Neural progenitor cell (in vitro differentiated cells): Measurements from ENCODE around the gene ZNF112. TPM values are rescaled to one million over a fixed set of nuclear protein-coding genes. Genes with fewer than 3 reads are reported as not detected.
A peak's percentile ranks its signal among the peaks of the same experiment; 100 is the strongest.

Experiments
- DNase-seq: peaks from one replicate; pipeline ENCODE4 v3.0.0-alpha.2; 2016; ENCODE audit warnings: low spot score
- H2AFZ ChIP-seq: fragments of 200-600 bp; sonication (generic); replicated peaks from 2 replicates; pipeline ENCODE4 v1.6.1; 2016; ENCODE audit warnings: antibody characterized with exemption
- H3F3A ChIP-seq: fragments of 200-600 bp; sonication (generic); 2 replicates; pipeline ENCODE4 v1.6.1; 2016; ENCODE audit warnings: antibody characterized with exemption, low read depth
- H3K27ac ChIP-seq: fragments of 200-600 bp; sonication (generic); 2 replicates; pipeline ENCODE4 v1.5.1; 2016; ENCODE audit warnings: mild to moderate bottlenecking
- H3K27me3 ChIP-seq: fragments of 200-600 bp; sonication (generic); 2 replicates; pipeline ENCODE4 v1.6.1; 2016; ENCODE audit warnings: mild to moderate bottlenecking, moderate library complexity
- H3K36me3 ChIP-seq: fragments of 200-600 bp; sonication (generic); 2 replicates; pipeline ENCODE4 v1.5.1; 2016
- H3K4me1 ChIP-seq: fragments of 200-600 bp; sonication (generic); 2 replicates; pipeline ENCODE4 v1.6.1; 2016; ENCODE audit warnings: mixed run types
- H3K4me2 ChIP-seq: fragments of 200-600 bp; sonication (generic); 2 replicates; pipeline ENCODE4 v1.6.1; 2016
- H3K4me3 ChIP-seq: fragments of 200-600 bp; sonication (generic); 2 replicates; pipeline ENCODE4 v1.5.1; 2016
- H3K79me2 ChIP-seq: fragments of 200-600 bp; sonication (generic); 2 replicates; pipeline ENCODE4 v1.6.1; 2016; ENCODE audit warnings: low read depth
- H3K9ac ChIP-seq: fragments of 200-600 bp; sonication (generic); 2 replicates; pipeline ENCODE4 v1.6.1; 2016
- H3K9me3 ChIP-seq: fragments of 200-600 bp; sonication (generic); 2 replicates; pipeline ENCODE4 v1.5.1; 2016; ENCODE audit warnings: low read depth
- H4K20me1 ChIP-seq: fragments of 200-600 bp; sonication (generic); 2 replicates; pipeline ENCODE4 v1.6.1; 2016; ENCODE audit warnings: low read depth
- H3K27ac Mint-ChIP-seq: 3 replicates; pipeline ENCODE4 v1.8.0; 2021; ENCODE audit warnings: mixed read lengths
- H3K27me3 Mint-ChIP-seq: 2 replicates; pipeline ENCODE4 v1.8.0; 2022; ENCODE audit warnings: low read depth, mild to moderate bottlenecking, inconsistent platforms, moderate library complexity, mixed read lengths; ENCODE audit not compliant: insufficient read depth
- H3K36me3 Mint-ChIP-seq: 3 replicates; pipeline ENCODE4 v1.8.0; 2021; ENCODE audit warnings: mixed read lengths
- H3K4me1 Mint-ChIP-seq: 3 replicates; pipeline ENCODE4 v1.8.0; 2021; ENCODE audit warnings: mixed read lengths
- H3K4me3 Mint-ChIP-seq: 3 replicates; pipeline ENCODE4 v1.8.0; 2021; ENCODE audit warnings: mild to moderate bottlenecking, moderate library complexity, mixed read lengths
- H3K9me3 Mint-ChIP-seq: 3 replicates; pipeline ENCODE4 v1.8.0; 2020; ENCODE audit warnings: mixed read lengths
- CTCF ChIP-seq: fragments of 200-600 bp; sonication (generic); IDR thresholded peaks from 2 replicates; pipeline ENCODE4 v1.5.1; 2017; ENCODE audit warnings: antibody characterized with exemption, mild to moderate bottlenecking
- EZH2 ChIP-seq: fragments of 200-600 bp; sonication (generic); IDR thresholded peaks from 2 replicates; pipeline ENCODE4 v1.6.1; 2017; ENCODE audit warnings: antibody characterized with exemption, mild to moderate bottlenecking, moderate library complexity
- EZH2phosphoT487 ChIP-seq: fragments of 200-600 bp; sonication (generic); IDR thresholded peaks from 2 replicates; pipeline ENCODE4 v1.6.1; 2017; ENCODE audit warnings: antibody characterized with exemption
- total RNA-seq: library from RNA; depleted of rRNA; stranded (reverse); fragments of >200 nt; gene quantifications from 2 replicates; pipeline ENCODE4 v1.2.3, GENCODE V29; 2015; ENCODE audit warnings: low replicate concordance

ZNF112 gene
- total RNA-seq, 1 donor from 2014 or later, result 18.2 TPM

DNA sequence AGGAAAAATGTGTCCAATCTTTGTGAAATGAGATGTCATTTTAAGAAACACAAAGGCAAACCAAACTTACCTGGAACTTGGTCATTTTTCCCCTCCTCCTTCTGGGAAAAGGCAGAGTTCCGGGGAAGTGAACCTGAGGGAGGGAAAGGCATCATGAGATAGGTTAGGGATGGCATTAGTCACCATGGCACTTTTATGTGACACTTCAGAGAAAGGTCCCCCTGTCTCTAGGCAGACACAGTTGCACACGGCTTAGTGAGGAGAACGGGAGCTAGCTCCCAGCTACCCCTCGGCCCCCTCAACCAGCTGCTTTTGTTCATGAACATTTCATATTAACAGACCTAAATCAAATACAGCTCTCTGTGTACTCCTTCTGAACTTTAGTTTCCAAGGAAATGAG is 53.2 kb downstream of the ZNF112 start:
- H2AFZ ChIP-seq, result no peak overlapping the region
- peaks cover 6% of the 10 kb centered on the region for H3K36me3 ChIP-seq
- DNase-seq, result no peak
- H4K20me1 ChIP-seq, result no peaks in the 10 kb centered on the region
- H3K27ac ChIP-seq, result no peak overlapping the region
- peaks cover 5% of the 10 kb centered on the region for H3F3A ChIP-seq
- H3K27ac Mint-ChIP-seq, result no peak overlapping the region
- no peak for TF ChIP-seq EZH2phosphoT487
- no peak for TF ChIP-seq CTCF
- no peak for TF ChIP-seq EZH2
- H3K27me3 Mint-ChIP-seq, result no peaks in the 10 kb centered on the region
- no peaks in the 10 kb centered on the region for H3K4me1 ChIP-seq
- H3K4me2 ChIP-seq, result peak overlapping the region; percentile 86
- H3K9ac ChIP-seq, result no peak overlapping the region
- H3K9me3 ChIP-seq, result no peaks in the 10 kb centered on the region
- peaks cover 11% of the 10 kb centered on the region for H3K4me1 Mint-ChIP-seq
- H3K27me3 ChIP-seq, result no peaks in the 10 kb centered on the region
- H3K79me2 ChIP-seq, result peaks cover 7% of the 10 kb centered on the region
- peak overlapping the region; percentile 95 for H3K4me3 Mint-ChIP-seq
- peaks cover 11% of the 10 kb centered on the region for H3K9me3 Mint-ChIP-seq
- peaks cover 17% of the 10 kb centered on the region for H3K36me3 Mint-ChIP-seq
- peak overlapping the region; percentile 75 for H3K4me3 ChIP-seq

DNA sequence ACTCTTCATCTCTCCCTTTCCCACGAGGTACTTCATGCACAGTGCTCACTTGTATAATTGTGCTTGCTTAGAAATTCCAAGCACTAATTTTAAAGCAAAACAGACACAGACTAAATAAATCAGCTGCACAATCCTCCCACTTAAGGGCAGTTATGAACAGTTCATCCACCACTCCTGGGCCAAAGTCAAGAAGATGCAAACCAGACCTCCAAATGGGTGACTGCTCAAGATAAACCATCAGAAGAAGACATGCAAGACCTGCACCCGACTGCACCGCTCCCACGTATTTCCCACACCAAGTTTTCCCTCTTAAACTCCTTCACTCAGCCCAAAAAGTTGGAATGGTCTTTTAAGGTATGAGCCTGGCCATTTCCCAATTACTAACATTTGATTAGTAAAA is 71.5 kb downstream of the ZNF112 start:
- H4K20me1 ChIP-seq, result no peaks in the 10 kb centered on the region
- H3F3A ChIP-seq, result no peaks in the 10 kb centered on the region
- H3K27me3 ChIP-seq, result no peaks in the 10 kb centered on the region
- no peak overlapping the region for H3K27ac ChIP-seq
- no peaks in the 10 kb centered on the region for H3K79me2 ChIP-seq
- Mint-ChIP-seq H3K4me1 (no peaks in the 10 kb centered on the region), H3K36me3 (peaks cover 46% of the 10 kb centered on the region), H3K9me3 (peaks cover 22% of the 10 kb centered on the region), H3K27me3 (peaks cover 2% of the 10 kb centered on the region), H3K27ac (no peak overlapping the region), H3K4me3 (no peak overlapping the region)
- no peak overlapping the region for H2AFZ ChIP-seq
- peaks cover 8% of the 10 kb centered on the region for H3K9me3 ChIP-seq
- H3K4me1 ChIP-seq, result no peaks in the 10 kb centered on the region
- DNase-seq, result no peak
- H3K9ac ChIP-seq, result no peak overlapping the region
- TF ChIP-seq CTCF (no peak), EZH2phosphoT487 (no peak), EZH2 (no peak)
- H3K36me3 ChIP-seq, result peaks cover 4% of the 10 kb centered on the region
- H3K4me2 ChIP-seq, result no peak overlapping the region
- no peak overlapping the region for H3K4me3 ChIP-seq

- Histone ChIP-seq H3K9me3 (peaks cover 8% of the 10 kb centered on the region), H4K20me1 (no peaks in the 10 kb centered on the region), H3K9ac (no peak overlapping the region), H3K27ac (no peak overlapping the region), H3K4me3 (no peak overlapping the region), H3K36me3 (no peaks in the 10 kb centered on the region), H3K27me3 (no peaks in the 10 kb centered on the region), H3K4me2 (no peak overlapping the region), H2AFZ (no peak overlapping the region), H3K79me2 (no peaks in the 10 kb centered on the region), H3K4me1 (no peaks in the 10 kb centered on the region), H3F3A (no peaks in the 10 kb centered on the region)
- H3K36me3 Mint-ChIP-seq, result peaks cover 30% of the 10 kb centered on the region
- H3K4me3 Mint-ChIP-seq, result no peak overlapping the region
- no peaks in the 10 kb centered on the region for H3K4me1 Mint-ChIP-seq
- no peak for TF ChIP-seq CTCF
- TF ChIP-seq EZH2, result no peak
- TF ChIP-seq EZH2phosphoT487, result no peak
- peaks cover 17% of the 10 kb centered on the region for H3K9me3 Mint-ChIP-seq
- no peak for DNase-seq
- no peak overlapping the region for H3K27ac Mint-ChIP-seq
- H3K27me3 Mint-ChIP-seq, result peaks cover 2% of the 10 kb centered on the region
Observed at GRCh38 chr19:44282846-44283245, 73.6 kb downstream of the ZNF112 start.
